IMR-90 (cell line): ENCODE measurements around the gene IL1F10.

Experiments used
- BHLHE40 ChIP-seq: fragments of 150-350 bp; IDR thresholded peaks from 2 replicates; pipeline ENCODE4 v1.6.1; 2016; ENCODE audit warnings: mild to moderate bottlenecking, low read depth, low read length
- CHD1 ChIP-seq: IDR thresholded peaks from 2 replicates; pipeline ENCODE4 v1.6.1; 2012; ENCODE audit warnings: low read depth, low read length, improper control_type of control experiment
- CTCF ChIP-seq: conservative IDR thresholded peaks from 2 replicates; pipeline ENCODE4 v1.5.1; 2012; ENCODE audit warnings: mild to moderate bottlenecking, low read depth, low read length, improper control_type of control experiment
- ELK1 ChIP-seq: fragments of 150-350 bp; IDR thresholded peaks from 2 replicates; pipeline ENCODE4 v1.6.1; 2016; ENCODE audit warnings: low read depth, mild to moderate bottlenecking, low read length, moderate library complexity, borderline replicate concordance
- FOS ChIP-seq: fragments of 150-350 bp; IDR thresholded peaks from 2 replicates; pipeline ENCODE4 v1.6.1; 2016; ENCODE audit warnings: low read depth, low read length
- MAFK ChIP-seq: IDR thresholded peaks from 2 replicates; pipeline ENCODE4 v1.6.1; 2012; ENCODE audit warnings: low read depth, low read length, improper control_type of control experiment
- MAZ ChIP-seq: IDR thresholded peaks from 2 replicates; pipeline ENCODE4 v1.6.1; 2012; ENCODE audit warnings: low read depth, mild to moderate bottlenecking, low read length, improper control_type of control experiment, moderate library complexity, borderline replicate concordance
- MXI1 ChIP-seq: IDR thresholded peaks from 2 replicates; pipeline ENCODE4 v1.6.1; 2012; ENCODE audit warnings: low read depth, mild to moderate bottlenecking, low read length, moderate library complexity, borderline replicate concordance
- POLR2A ChIP-seq: IDR thresholded peaks from 2 replicates; pipeline ENCODE4 v1.6.1; 2012; ENCODE audit warnings: mild to moderate bottlenecking, low read depth, low read length
- RCOR1 ChIP-seq: IDR thresholded peaks from 2 replicates; pipeline ENCODE4 v1.6.1; 2012; ENCODE audit warnings: mild to moderate bottlenecking, low read length, improper control_type of control experiment; ENCODE audit not compliant: insufficient replicate concordance
- RFX5 ChIP-seq: IDR thresholded peaks from 2 replicates; pipeline ENCODE4 v1.8.0; 2012; ENCODE audit warnings: low read depth, mild to moderate bottlenecking, low read length, moderate library complexity
- SMC3 ChIP-seq: fragments of 150-350 bp; IDR thresholded peaks from 2 replicates; pipeline ENCODE4 v1.6.1; 2016; ENCODE audit warnings: low read depth, mild to moderate bottlenecking, antibody characterized with exemption, low read length, moderate library complexity

- TF ChIP-seq FOS, result no peak
- TF ChIP-seq CTCF, result no peak
- no peak for TF ChIP-seq POLR2A
- no peak for TF ChIP-seq RCOR1
- no peak for TF ChIP-seq MAZ
- no peak for TF ChIP-seq MAFK
- TF ChIP-seq SMC3, result no peak
- TF ChIP-seq RFX5, result no peak
- TF ChIP-seq MXI1, result no peak
- no peak for TF ChIP-seq ELK1
- no peak for TF ChIP-seq CHD1
- TF ChIP-seq BHLHE40, result no peak
Observed at GRCh38 chr2:113058998-113059960, 8.5 kb upstream of the IL1F10 start, which contains the start of gene IL36RN.
